Astrocyte (in vitro differentiated cells and primary cell): ENCODE data around the gene ZBTB9. TPM values are rescaled to one million over a fixed set of nuclear protein-coding genes. Genes with fewer than 3 reads are reported as not detected.
"Not testable (repeated sequence)": the region's sequence is repeated elsewhere in the genome, so short reads cannot be mapped to it uniquely, and the experiment has no call there.

ENCODE experiments used
- DNase-seq: peaks from one replicate; pipeline ENCODE4 v3.0.0-alpha.2; 2010; ENCODE audit warnings: low read depth
- FAIRE-seq: peaks from 2 replicates; lab custom pipeline; 2011; peaks lifted over from hg19 to GRCh38; lab: Jason Lieb, UNC
- H2AFZ ChIP-seq: 2 replicates; pipeline ENCODE4 v1.6.0; 2012; ENCODE audit warnings: low read depth, low read length, inconsistent platforms
- H3K27ac ChIP-seq: 2 replicates; pipeline ENCODE4 v1.5.1; 2011; ENCODE audit warnings: low read depth, low read length, inconsistent platforms
- H3K27me3 ChIP-seq: 2 replicates; pipeline ENCODE4 v1.6.0; 2011; ENCODE audit warnings: low read length, inconsistent platforms; ENCODE audit not compliant: insufficient read depth
- H3K36me3 ChIP-seq: 2 replicates; pipeline ENCODE4 v1.5.1; 2011; ENCODE audit warnings: low read length, inconsistent platforms; ENCODE audit not compliant: insufficient read depth
- H3K4me1 ChIP-seq: 2 replicates; pipeline ENCODE4 v1.5.1; 2011; ENCODE audit warnings: low read length, inconsistent platforms; ENCODE audit not compliant: insufficient read depth
- H3K4me2 ChIP-seq: 2 replicates; pipeline ENCODE4 v1.6.0; 2012; ENCODE audit warnings: low read length, inconsistent platforms
- H3K4me3 ChIP-seq: 2 replicates; pipeline ENCODE4 v1.5.1; 2011; ENCODE audit warnings: low read depth, mild to moderate bottlenecking, low read length, inconsistent platforms; ENCODE audit not compliant: insufficient read depth
- H3K79me2 ChIP-seq: 2 replicates; pipeline ENCODE4 v1.6.0; 2012; ENCODE audit warnings: mild to moderate bottlenecking, low read length, inconsistent platforms; ENCODE audit not compliant: insufficient read depth
- H3K9ac ChIP-seq: 2 replicates; pipeline ENCODE4 v1.6.0; 2012; ENCODE audit warnings: mild to moderate bottlenecking, low read length, inconsistent platforms
- H3K9me3 ChIP-seq: 2 replicates; pipeline ENCODE4 v1.5.1; 2012; ENCODE audit warnings: low read depth, mild to moderate bottlenecking, low read length, inconsistent platforms; ENCODE audit not compliant: insufficient read depth
- H4K20me1 ChIP-seq: 2 replicates; pipeline ENCODE4 v1.6.0; 2012; ENCODE audit warnings: low read length, inconsistent platforms; ENCODE audit not compliant: insufficient read depth
- H3K27ac Mint-ChIP-seq: one replicate; pipeline ENCODE4 v1.8.0; 2021; ENCODE audit warnings: mild to moderate bottlenecking, mixed read lengths; ENCODE audit not compliant: unreplicated experiment
- H3K27me3 Mint-ChIP-seq: one replicate; pipeline ENCODE4 v1.8.0; 2021; ENCODE audit warnings: low read depth, mixed read lengths; ENCODE audit not compliant: unreplicated experiment
- H3K36me3 Mint-ChIP-seq: one replicate; pipeline ENCODE4 v1.8.0; 2021; ENCODE audit warnings: low read depth, mixed read lengths; ENCODE audit not compliant: unreplicated experiment
- H3K4me1 Mint-ChIP-seq: one replicate; pipeline ENCODE4 v1.8.0; 2021; ENCODE audit warnings: low read depth, mixed read lengths; ENCODE audit not compliant: unreplicated experiment
- H3K4me3 Mint-ChIP-seq: one replicate; pipeline ENCODE4 v1.8.0; 2021; ENCODE audit warnings: mild to moderate bottlenecking, moderate library complexity, mixed read lengths; ENCODE audit not compliant: unreplicated experiment
- H3K9me3 Mint-ChIP-seq: one replicate; pipeline ENCODE4 v1.8.0; 2021; ENCODE audit warnings: mild to moderate bottlenecking, mixed read lengths; ENCODE audit not compliant: unreplicated experiment
- EZH2 ChIP-seq: IDR thresholded peaks from 2 replicates; pipeline ENCODE4 v1.6.1; 2012; ENCODE audit warnings: mild to moderate bottlenecking, low read length, inconsistent platforms; ENCODE audit not compliant: insufficient read depth
- total RNA-seq: library from RNA; stranded (reverse); gene quantifications from 2 replicates; pipeline ENCODE4 v1.2.1, GENCODE V29; 2021
- TF ChIP-seq, protein P1 (sequence below): IDR thresholded peaks from 2 replicates; pipeline ENCODE4 v1.5.1; 2011; ENCODE audit warnings: low read depth, mild to moderate bottlenecking, inconsistent platforms, low read length, moderate library complexity; ENCODE audit not compliant: insufficient read depth

The ZBTB9 gene
- total RNA-seq, 1 donor from 2014 or later: 10.4 TPM

DNA sequence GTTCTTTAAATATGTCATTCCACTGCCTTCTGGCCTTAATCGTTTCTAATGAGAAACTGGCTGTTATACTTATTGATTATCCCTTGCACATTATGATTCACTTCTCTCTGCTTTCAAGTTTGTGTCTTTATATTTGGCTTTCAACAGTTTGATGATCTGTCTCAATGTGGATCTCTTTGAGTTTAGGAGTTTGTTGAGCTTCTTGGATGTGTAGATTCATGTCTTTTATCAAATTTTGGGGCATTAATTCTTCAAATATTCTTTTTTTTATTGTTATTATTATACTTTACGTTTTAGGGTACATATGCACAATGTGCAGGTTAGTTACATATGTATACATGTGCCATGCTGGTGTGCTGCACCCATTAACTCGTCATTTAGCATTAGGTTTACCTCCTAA, 29.3 kb downstream of the ZBTB9 start:
- Histone ChIP-seq H3K79me2 (no peaks in the 10 kb centered on the region), H4K20me1 (no peaks in the 10 kb centered on the region), H3K4me1 (no peaks in the 10 kb centered on the region), H3K27ac (no peak overlapping the region), H3K27me3 (peaks cover 1% of the 10 kb centered on the region), H3K9me3 (no peaks in the 10 kb centered on the region), H3K36me3 (no peaks in the 10 kb centered on the region), H3K9ac (no peak overlapping the region), H3K4me3 (no peak overlapping the region), H2AFZ (no peak overlapping the region), H3K4me2 (no peak overlapping the region)
- H3K27ac Mint-ChIP-seq: no peak overlapping the region
- no peaks in the 10 kb centered on the region for H3K4me1 Mint-ChIP-seq
- FAIRE-seq (no peak), DNase-seq (no peak)
- H3K9me3 Mint-ChIP-seq: no peaks in the 10 kb centered on the region
- H3K36me3 Mint-ChIP-seq: no peaks in the 10 kb centered on the region
- TF ChIP-seq EZH2: no peak
- TF ChIP-seq, protein P1, sequence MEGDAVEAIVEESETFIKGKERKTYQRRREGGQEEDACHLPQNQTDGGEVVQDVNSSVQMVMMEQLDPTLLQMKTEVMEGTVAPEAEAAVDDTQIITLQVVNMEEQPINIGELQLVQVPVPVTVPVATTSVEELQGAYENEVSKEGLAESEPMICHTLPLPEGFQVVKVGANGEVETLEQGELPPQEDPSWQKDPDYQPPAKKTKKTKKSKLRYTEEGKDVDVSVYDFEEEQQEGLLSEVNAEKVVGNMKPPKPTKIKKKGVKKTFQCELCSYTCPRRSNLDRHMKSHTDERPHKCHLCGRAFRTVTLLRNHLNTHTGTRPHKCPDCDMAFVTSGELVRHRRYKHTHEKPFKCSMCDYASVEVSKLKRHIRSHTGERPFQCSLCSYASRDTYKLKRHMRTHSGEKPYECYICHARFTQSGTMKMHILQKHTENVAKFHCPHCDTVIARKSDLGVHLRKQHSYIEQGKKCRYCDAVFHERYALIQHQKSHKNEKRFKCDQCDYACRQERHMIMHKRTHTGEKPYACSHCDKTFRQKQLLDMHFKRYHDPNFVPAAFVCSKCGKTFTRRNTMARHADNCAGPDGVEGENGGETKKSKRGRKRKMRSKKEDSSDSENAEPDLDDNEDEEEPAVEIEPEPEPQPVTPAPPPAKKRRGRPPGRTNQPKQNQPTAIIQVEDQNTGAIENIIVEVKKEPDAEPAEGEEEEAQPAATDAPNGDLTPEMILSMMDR: no peak
- H3K27me3 Mint-ChIP-seq: peaks cover 8% of the 10 kb centered on the region
- H3K4me3 Mint-ChIP-seq: no peak overlapping the region

DNA sequence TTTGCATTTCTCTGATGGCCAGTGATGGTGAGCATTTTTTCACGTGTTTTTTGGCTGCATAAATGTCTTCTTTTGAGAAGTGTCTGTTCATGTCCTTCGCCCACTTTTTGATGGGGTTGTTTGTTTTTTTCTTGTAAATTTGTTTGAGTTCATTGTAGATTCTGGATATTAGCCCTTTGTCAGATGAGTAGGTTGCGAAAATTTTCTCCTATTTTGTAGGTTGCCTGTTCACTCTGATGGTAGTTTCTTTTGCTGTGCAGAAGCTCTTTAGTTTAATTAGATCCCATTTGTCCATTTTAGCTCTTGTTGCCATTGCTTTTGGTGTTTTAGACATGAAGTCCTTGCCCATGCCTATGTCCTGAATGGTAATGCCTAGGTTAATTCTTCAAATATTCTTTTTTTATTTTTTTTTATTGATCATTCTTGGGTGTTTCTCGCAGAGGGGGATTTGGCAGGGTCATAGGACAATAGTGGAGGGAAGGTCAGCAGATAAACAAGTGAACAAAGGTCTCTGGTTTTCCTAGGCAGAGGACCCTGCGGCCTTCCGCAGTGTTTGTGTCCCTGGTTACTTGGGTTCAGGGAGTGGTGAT, 30.4 kb downstream of the ZBTB9 start:
- not testable (repeated sequence) for H3K27me3 Mint-ChIP-seq, H4K20me1 ChIP-seq, H2AFZ ChIP-seq, H3K4me2 ChIP-seq, H3K4me1 Mint-ChIP-seq, H3K27ac ChIP-seq, H3K9ac ChIP-seq, H3K4me1 ChIP-seq, H3K4me3 Mint-ChIP-seq, H3K36me3 ChIP-seq, H3K27me3 ChIP-seq, DNase-seq, H3K9me3 Mint-ChIP-seq, FAIRE-seq, H3K4me3 ChIP-seq, H3K79me2 ChIP-seq, H3K9me3 ChIP-seq, H3K27ac Mint-ChIP-seq, H3K36me3 Mint-ChIP-seq

DNA sequence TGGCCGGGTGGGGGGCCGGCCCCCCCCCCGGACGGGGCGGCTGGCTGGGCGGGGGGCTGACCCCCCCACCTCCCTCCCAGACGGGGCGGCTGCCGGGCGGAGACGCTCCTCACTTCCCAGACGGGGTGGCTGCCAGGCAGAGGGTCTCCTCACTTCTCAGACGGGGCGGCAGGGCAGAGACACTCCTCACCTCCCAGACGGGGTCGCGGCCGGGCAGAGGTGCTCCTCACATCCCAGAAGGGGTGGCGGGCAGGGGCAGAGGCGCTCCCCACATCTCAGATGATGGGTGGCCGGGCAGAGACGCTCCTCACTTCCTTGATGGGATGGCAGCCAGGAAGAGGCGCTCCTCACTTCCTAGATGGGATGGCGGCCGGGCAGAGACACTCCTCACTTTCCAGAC, 31.3 kb downstream of the ZBTB9 start:
- FAIRE-seq, H3K27ac ChIP-seq, H3K9me3 Mint-ChIP-seq: not testable (repeated sequence)

More for the DNA sequence above, 31.3 kb downstream of the ZBTB9 start:
- not testable (repeated sequence) for H2AFZ ChIP-seq, H3K4me2 ChIP-seq, H3K4me1 ChIP-seq, H3K27ac Mint-ChIP-seq, DNase-seq, H3K4me1 Mint-ChIP-seq, H3K27me3 Mint-ChIP-seq, H3K9ac ChIP-seq, H3K36me3 ChIP-seq, H3K4me3 Mint-ChIP-seq, H3K36me3 Mint-ChIP-seq, H4K20me1 ChIP-seq, H3K79me2 ChIP-seq, H3K27me3 ChIP-seq, H3K9me3 ChIP-seq, H3K4me3 ChIP-seq
